Measurements from ENCODE around the gene RANBP17.

RANBP17 gene

DNA sequence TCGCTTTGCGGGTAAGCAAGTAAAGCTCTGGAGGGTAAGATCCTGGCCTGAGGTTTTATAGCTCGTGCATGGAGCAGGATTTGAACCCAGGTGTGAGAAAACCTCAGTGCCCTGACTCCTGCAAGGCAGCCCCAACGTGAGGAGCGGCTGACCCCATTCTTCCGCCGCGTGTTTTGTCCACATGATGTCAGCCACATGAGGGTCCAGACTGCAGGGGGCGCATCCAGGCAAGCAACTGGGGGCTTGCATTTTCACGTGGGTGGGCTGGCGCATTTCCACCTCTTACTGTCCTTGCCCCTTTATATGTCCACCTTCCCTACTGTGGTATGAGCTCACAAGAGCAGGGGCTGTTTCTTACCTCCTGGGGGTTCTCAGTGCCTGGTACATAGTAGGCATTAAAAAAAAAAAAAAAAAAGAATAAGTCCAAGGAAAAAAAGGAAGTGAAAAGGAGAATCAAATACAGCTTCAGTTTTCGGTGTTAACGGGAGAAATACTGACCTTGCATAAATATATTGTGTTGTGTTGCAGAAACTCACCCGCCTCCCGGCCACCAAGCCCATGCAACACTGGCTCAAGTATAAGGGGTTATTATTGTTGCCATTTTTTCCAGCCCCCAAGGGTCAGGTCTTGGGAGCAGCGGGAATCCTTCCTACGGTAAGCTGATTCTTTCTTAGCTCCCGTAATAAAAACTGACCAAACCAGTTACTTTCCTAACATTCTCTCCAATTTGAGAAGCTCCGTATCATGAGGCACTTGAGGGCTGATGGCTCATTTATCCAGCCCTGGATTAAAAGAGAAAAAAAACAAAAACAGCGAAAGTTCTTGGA is 462.2 kb downstream of the RANBP17 start:
- peaks cover 96% of the 10 kb centered on the region for H3K27me3 ChIP-seq (ENCODE audit: insufficient read depth, low read length)
- no peaks in the 10 kb centered on the region for H3K36me3 ChIP-seq (ENCODE audit: insufficient read depth, low read length)
- no peaks in the 10 kb centered on the region for H3K79me2 ChIP-seq (ENCODE audit: control insufficient read depth, insufficient read depth, low read length, unreplicated experiment)
- no peak overlapping the region for H2AFZ ChIP-seq (ENCODE audit: low read length, unreplicated experiment)
- H3K27ac ChIP-seq (ENCODE audit: low read depth, low read length) = no peak overlapping the region
- no peaks in the 10 kb centered on the region for H3K4me1 ChIP-seq (ENCODE audit: control insufficient read depth, insufficient read depth, low read length, unreplicated experiment)
- no peak overlapping the region for H3K4me3 ChIP-seq (ENCODE audit: low read depth, low read length)

DNA sequence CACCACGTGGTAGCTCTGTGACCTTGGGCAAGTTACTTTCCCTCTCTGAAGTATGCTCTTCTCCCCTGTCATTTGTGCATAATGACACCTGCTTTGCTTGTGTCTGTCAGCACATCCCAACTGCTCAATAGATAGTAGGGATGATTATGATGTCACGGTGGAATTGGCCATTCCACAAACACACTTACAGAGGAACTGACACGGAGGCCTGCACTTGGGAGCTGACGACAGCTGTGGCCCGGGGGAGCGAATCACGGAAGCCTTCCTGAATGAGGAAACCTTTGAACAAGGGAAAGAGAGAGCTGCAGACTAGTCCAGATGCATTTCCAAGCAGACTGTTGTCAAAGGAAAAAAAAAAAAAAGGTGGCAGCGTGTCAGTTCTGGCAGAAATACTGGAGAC is 468.2 kb downstream of the RANBP17 start:
- peaks cover 71% of the 10 kb centered on the region for H3K27me3 ChIP-seq (ENCODE audit: insufficient read depth, low read length)
- no peaks in the 10 kb centered on the region for H3K4me1 ChIP-seq (ENCODE audit: control insufficient read depth, insufficient read depth, low read length, unreplicated experiment)
- no peak overlapping the region for H3K27ac ChIP-seq (ENCODE audit: low read depth, low read length)
- H2AFZ ChIP-seq (ENCODE audit: low read length, unreplicated experiment) = no peak overlapping the region
- no peaks in the 10 kb centered on the region for H3K79me2 ChIP-seq (ENCODE audit: control insufficient read depth, insufficient read depth, low read length, unreplicated experiment)
- no peak overlapping the region for H3K4me3 ChIP-seq (ENCODE audit: low read depth, low read length)
- no peaks in the 10 kb centered on the region for H3K36me3 ChIP-seq (ENCODE audit: insufficient read depth, low read length)

DNA sequence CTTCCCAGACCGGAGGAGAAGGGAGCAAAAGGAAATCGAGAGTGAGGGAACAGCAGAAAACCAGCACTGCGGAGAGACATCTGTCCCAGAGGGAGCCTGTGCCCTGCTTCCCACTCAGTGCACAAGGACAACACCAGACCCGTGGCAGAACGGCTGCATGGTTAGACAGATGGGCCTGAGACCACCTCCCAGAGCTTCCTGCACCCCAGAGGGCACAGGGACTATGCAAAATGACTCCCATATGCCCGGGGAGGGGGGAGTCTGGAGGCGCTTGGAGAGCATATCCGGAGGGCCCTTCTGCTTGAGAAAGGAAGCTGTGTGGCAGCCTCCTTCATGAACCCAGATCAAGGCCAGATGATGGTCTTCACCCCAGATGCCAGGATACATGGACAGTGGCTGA is 473.8 kb downstream of the RANBP17 start:
- H3K4me3 ChIP-seq (ENCODE audit: low read depth, low read length) = no peak overlapping the region
- no peak overlapping the region for H3K27ac ChIP-seq (ENCODE audit: low read depth, low read length)
- H3K36me3 ChIP-seq (ENCODE audit: insufficient read depth, low read length) = no peaks in the 10 kb centered on the region
- H3K79me2 ChIP-seq (ENCODE audit: control insufficient read depth, insufficient read depth, low read length, unreplicated experiment) = no peaks in the 10 kb centered on the region
- no peak overlapping the region for H2AFZ ChIP-seq (ENCODE audit: low read length, unreplicated experiment)
- no peaks in the 10 kb centered on the region for H3K4me1 ChIP-seq (ENCODE audit: control insufficient read depth, insufficient read depth, low read length, unreplicated experiment)
- H3K27me3 ChIP-seq (ENCODE audit: insufficient read depth, low read length) = peaks cover 45% of the 10 kb centered on the region

DNA sequence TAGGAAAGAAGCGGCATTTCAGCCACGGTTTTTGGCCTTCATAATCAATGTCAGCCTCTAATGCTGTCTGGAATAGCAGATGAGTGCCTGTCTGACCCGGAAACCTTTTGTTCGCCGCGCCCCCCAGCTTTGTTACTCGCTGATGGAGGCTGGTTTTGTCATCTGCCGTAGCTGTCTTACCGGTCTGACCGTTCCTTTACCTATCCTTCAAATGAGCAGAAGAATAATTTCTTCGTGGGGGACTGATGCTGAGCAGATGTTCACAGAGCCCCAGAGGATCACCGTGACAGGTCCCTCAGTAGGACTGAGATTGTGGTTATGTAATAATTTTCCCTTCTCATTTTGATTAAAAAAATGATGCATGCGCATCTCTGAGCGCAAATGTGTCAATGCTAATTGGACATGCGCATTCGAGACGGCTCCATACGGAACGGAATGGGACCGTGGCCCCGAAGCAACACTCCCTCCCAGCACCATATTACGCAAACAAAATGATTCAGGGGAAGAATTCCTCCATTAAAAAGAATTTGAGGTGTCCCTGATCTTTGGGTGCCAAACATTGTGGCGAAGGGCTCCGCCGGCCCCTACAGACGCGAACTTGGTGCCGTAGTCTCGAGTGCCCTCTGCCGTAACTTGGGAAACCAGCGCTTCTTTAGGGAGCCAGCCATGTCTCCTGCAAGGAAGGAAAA is 474.8 kb downstream of the RANBP17 start:
- Histone ChIP-seq H3K4me1 (ENCODE audit: control insufficient read depth, insufficient read depth, low read length, unreplicated experiment) (no peaks in the 10 kb centered on the region), H3K79me2 (ENCODE audit: control insufficient read depth, insufficient read depth, low read length, unreplicated experiment) (no peaks in the 10 kb centered on the region), H2AFZ (ENCODE audit: low read length, unreplicated experiment) (peak overlapping the region; percentile 85), H3K27ac (ENCODE audit: low read depth, low read length) (no peak overlapping the region), H3K27me3 (ENCODE audit: insufficient read depth, low read length) (peaks cover 36% of the 10 kb centered on the region), H3K4me3 (ENCODE audit: low read depth, low read length) (peak overlapping the region; percentile 75), H3K36me3 (ENCODE audit: insufficient read depth, low read length) (no peaks in the 10 kb centered on the region)

DNA sequence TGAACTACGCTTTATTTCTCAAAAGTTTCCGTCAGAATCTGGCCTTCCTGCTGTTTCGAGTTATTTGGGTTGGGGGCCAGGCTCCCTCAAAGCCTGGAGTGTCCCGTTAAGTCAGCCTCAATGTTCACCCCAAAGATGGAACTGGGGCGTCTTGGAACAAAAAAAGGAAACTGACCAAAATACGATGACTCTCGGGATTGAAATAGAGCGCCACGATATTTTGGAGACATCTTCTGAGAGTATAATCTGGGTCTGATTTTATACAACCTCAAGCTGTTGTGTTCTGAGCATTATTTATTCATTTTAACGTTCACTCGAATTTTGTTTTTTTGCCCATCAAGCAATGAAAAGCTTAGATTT is 475.4 kb downstream of the RANBP17 start:
- Histone ChIP-seq H3K27ac (ENCODE audit: low read depth, low read length) (no peak overlapping the region), H3K27me3 (ENCODE audit: insufficient read depth, low read length) (peaks cover 36% of the 10 kb centered on the region), H3K36me3 (ENCODE audit: insufficient read depth, low read length) (no peaks in the 10 kb centered on the region), H2AFZ (ENCODE audit: low read length, unreplicated experiment) (peak overlapping the region; percentile 85), H3K79me2 (ENCODE audit: control insufficient read depth, insufficient read depth, low read length, unreplicated experiment) (no peaks in the 10 kb centered on the region), H3K4me3 (ENCODE audit: low read depth, low read length) (peak overlapping the region; percentile 75), H3K4me1 (ENCODE audit: control insufficient read depth, insufficient read depth, low read length, unreplicated experiment) (no peaks in the 10 kb centered on the region)

DNA sequence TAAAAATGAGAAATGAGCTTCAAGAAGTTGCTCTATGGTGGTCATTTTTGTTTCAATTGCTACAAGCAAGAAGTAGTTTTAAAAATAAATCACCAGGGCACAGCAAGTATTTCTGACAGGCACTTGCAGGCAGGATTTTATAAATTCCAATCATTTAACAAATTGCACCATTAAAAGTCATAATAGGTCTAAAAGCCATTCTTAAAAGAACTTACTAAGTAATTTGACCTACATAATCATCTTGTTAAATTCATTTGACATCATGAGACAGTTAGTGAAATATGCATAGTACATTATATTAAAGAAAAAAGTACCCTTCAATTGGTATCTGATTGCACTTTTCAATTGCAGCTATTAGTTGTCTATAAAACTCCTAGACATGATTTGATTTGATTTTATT is 478.2 kb downstream of the RANBP17 start:
- no peaks in the 10 kb centered on the region for H3K4me1 ChIP-seq (ENCODE audit: control insufficient read depth, insufficient read depth, low read length, unreplicated experiment)
- no peaks in the 10 kb centered on the region for H3K36me3 ChIP-seq (ENCODE audit: insufficient read depth, low read length)
- no peak overlapping the region for H3K4me3 ChIP-seq (ENCODE audit: low read depth, low read length)
- H3K27me3 ChIP-seq (ENCODE audit: insufficient read depth, low read length) = peaks cover 25% of the 10 kb centered on the region
- H3K27ac ChIP-seq (ENCODE audit: low read depth, low read length) = no peak overlapping the region
- no peak overlapping the region for H2AFZ ChIP-seq (ENCODE audit: low read length, unreplicated experiment)
- no peaks in the 10 kb centered on the region for H3K79me2 ChIP-seq (ENCODE audit: control insufficient read depth, insufficient read depth, low read length, unreplicated experiment)

DNA sequence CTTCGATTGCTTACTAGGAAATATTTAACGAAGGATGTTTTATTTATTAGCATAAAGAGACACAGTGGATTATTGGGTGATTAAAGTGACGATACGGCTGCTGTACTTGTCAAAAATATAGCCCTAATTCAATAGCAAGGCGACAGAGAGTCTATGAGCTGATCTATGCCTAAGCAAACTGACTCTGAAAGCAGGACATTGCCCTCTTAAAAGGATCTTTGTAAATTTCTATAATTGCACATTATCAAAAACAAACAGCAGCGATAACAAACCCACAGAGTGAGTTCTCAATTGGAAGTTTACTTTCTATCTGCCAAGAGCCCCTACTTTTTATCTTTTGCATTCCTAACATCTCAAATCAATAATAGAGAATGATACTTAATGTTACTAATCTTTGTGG is 478.7 kb downstream of the RANBP17 start:
- Histone ChIP-seq H3K36me3 (ENCODE audit: insufficient read depth, low read length) (no peaks in the 10 kb centered on the region), H3K27me3 (ENCODE audit: insufficient read depth, low read length) (peaks cover 20% of the 10 kb centered on the region), H3K4me3 (ENCODE audit: low read depth, low read length) (no peak overlapping the region), H3K27ac (ENCODE audit: low read depth, low read length) (no peak overlapping the region), H3K4me1 (ENCODE audit: control insufficient read depth, insufficient read depth, low read length, unreplicated experiment) (no peaks in the 10 kb centered on the region), H2AFZ (ENCODE audit: low read length, unreplicated experiment) (no peak overlapping the region), H3K79me2 (ENCODE audit: control insufficient read depth, insufficient read depth, low read length, unreplicated experiment) (no peaks in the 10 kb centered on the region)

DNA sequence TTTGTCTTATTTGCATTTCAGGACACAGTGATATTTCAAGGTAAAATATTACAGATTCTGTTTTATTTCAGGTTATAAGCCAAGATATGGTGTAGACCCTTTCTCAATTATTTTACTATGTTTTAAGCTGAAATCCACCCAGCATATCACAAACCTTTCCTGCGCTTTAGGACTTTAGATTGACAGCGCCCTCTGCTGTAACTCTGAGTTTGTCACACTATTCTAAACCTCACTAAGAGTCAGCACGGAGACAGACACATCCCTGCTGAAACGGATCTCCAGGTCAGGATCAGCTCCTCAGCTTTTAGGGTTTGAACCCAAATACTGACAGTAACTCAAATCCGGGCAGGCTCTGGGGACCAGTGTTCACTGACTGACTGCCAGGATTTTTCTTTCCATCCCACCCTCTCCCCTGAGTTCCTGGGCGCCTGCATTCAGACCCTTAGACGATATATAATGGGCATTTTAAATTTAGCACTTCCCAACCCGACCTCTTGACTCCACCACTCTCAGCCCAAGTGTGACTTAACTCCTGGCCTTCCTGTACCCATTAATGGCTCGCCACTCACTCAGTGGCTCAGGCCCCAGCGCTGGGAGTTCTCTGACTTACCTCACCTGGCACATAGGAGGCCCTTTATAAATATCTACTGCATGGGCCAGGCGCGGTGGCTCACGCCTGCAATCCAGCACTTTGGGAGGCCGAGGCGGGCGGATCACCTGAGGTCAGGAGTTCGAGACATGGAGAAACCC is 480.7 kb downstream of the RANBP17 start:
- Histone ChIP-seq H3K4me3 (ENCODE audit: low read depth, low read length) (no peak overlapping the region), H2AFZ (ENCODE audit: low read length, unreplicated experiment) (no peak overlapping the region), H3K4me1 (ENCODE audit: control insufficient read depth, insufficient read depth, low read length, unreplicated experiment) (no peaks in the 10 kb centered on the region), H3K79me2 (ENCODE audit: control insufficient read depth, insufficient read depth, low read length, unreplicated experiment) (no peaks in the 10 kb centered on the region), H3K36me3 (ENCODE audit: insufficient read depth, low read length) (no peaks in the 10 kb centered on the region), H3K27ac (ENCODE audit: low read depth, low read length) (no peak overlapping the region), H3K27me3 (ENCODE audit: insufficient read depth, low read length) (peaks cover 7% of the 10 kb centered on the region)

DNA sequence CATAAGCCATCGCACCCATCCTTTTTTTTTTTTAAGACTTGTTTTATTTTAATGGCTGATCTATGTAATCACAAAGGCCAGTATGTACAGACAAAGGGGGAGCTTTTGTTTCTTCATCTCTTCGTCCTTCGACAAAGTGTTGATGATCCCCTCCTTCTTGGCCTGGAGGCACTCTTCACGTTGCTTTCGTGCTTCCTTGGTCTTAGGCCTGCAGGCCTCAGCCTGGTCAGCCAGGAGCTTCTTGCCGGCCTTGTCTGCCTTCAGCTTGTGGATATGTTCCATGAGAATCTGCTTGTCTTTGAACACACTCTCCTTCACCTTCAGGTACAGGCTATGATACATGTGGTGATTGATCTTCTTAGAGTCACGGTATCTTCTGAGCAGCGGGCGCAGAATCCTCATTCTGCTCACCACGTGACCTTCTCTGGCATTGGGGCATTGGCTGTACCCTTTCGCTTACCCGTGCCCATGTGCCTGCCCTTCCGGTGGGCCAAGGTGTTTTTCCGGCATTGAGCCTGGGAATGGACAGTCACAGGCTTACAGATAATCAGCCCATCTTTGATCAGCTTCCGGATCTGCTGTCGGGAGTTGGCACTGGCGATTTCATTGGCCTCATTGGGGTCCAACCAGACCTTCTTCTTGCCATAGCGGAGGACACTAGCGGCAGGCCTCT is 483.3 kb downstream of the RANBP17 start:
- Histone ChIP-seq H3K27me3 (ENCODE audit: insufficient read depth, low read length) (peaks cover 5% of the 10 kb centered on the region; the same call in 1 of the 2 replicates), H3K36me3 (ENCODE audit: insufficient read depth, low read length) (no peaks in the 10 kb centered on the region), H3K27ac (ENCODE audit: low read depth, low read length) (no peak overlapping the region), H3K4me3 (ENCODE audit: low read depth, low read length) (no peak overlapping the region), H3K4me1 (ENCODE audit: control insufficient read depth, insufficient read depth, low read length, unreplicated experiment) (no peaks in the 10 kb centered on the region), H2AFZ (ENCODE audit: low read length, unreplicated experiment) (no peak overlapping the region), H3K79me2 (ENCODE audit: control insufficient read depth, insufficient read depth, low read length, unreplicated experiment) (no peaks in the 10 kb centered on the region)

All from ACC112 (cell line).